ENCODE measurements around the gene CGB2. TPM values are rescaled to one million over a fixed set of nuclear protein-coding genes. Genes with fewer than 3 reads are reported as not detected.
"Not testable (repeated sequence)": the region's sequence is repeated elsewhere in the genome, so short reads cannot be mapped to it uniquely, and the experiment has no call there.

The CGB2 gene
- polyA plus RNA-seq (ENCODE audit: insufficient read length in 4 of 4): under 1 TPM in 1 of 4 donors, not detected in 3; 0.28 TPM

GRCh38 chr19:49031642-49032301, at the start of gene CGB2:
Gene CGB2, plus strand, starts transcription at chr19:49031890. Its CDS starts 206 bp downstream, at chr19:49032096.
- DNase-seq (ENCODE audit: low read depth in 4 of 4, low spot score in 2 of 4): not testable (repeated sequence)

DNA sequence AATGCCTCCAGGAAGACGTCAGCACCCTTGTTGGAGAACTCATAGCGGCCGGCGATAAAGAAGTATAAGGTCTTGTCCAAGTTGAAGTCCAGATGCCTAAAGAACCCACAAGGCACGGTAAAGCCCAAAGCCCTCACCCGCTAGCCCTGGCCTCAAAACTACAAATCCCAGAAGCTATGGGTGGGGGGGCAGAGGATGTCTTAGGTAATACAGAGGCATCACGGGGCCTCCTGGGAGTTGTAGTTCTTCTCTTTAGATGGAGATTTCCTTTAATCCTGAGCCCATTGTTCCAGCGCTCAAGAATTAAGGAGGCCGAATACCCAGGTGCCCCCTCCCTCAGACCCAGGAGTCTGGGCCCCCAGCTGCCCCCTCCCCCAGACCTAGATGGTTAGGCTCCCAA, 49.4 kb upstream of the CGB2 start:
- DNase-seq (ENCODE audit: low read depth in 4 of 4, low spot score in 2 of 4): no peak

GRCh38 chr19:48985711-48986110, 46.0 kb upstream of the CGB2 start:
- no peak for DNase-seq (ENCODE audit: low read depth in 4 of 4, low spot score in 2 of 4)

GRCh38 chr19:48986211-48986610, 45.5 kb upstream of the CGB2 start:
- DNase-seq (ENCODE audit: low read depth in 4 of 4, low spot score in 2 of 4): no peak

GRCh38 chr19:48987323-48987722, 44.4 kb upstream of the CGB2 start:
- DNase-seq (ENCODE audit: low read depth in 4 of 4, low spot score in 2 of 4): no peak

- DNase-seq (ENCODE audit: low read depth in 4 of 4, low spot score in 2 of 4): no peak
Measured at GRCh38 chr19:48988286-48988685, 43.4 kb upstream of the CGB2 start.

DNA sequence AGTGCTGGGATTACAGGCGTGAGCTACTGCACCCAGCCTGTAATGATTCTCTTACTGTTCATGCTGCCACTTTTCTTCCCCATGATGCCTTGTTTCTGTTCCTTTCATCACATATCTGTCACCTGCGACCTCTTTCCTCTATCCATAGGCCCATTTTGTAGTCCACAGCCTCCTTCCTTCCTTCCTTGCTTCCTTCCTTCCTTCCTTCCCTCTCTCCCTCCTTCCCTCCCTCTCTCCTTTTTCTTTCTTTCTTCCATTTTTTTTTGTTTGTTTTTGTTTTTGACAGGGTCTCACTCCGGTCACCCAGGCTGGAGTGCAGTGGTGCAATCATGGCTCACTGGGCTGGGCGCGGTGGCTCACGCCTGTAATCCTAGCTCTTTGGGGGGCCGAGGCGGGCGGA, 42.8 kb upstream of the CGB2 start:
- DNase-seq (ENCODE audit: low read depth in 4 of 4, low spot score in 2 of 4): no peak

DNA sequence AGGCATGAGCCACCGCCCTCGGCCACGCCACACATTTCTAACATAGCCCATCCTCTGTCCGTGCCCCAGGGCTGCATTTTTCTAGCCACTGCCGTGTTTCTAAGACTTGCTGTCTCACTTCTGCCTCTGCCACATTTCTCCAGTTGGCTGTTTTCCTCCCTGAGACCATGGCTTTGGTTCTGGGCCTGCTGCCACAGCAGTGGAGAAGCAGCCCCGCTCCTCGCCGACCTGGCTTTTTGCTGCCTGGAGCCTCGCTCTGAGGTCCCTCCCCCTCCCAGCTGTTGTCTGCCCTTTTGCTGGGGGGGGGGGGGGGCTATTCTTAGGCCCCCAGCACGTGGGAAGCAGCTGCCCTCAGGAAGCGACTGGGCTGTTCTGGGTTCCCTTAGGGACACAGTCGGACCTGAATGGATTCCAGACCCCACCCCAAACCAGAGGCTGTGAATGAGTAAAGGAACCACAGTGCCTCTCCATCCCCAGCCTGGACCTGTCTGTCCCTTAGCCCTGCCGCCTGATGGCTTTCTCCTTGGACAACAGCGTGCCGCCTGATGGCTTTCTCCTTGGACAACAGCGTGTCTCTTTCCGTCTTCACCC, 41.9 kb upstream of the CGB2 start:
- no peak for DNase-seq (ENCODE audit: low read depth in 4 of 4, low spot score in 2 of 4)

- DNase-seq (ENCODE audit: low read depth in 4 of 4, low spot score in 2 of 4): no peak
Measured at GRCh38 chr19:48990400-48990799, 41.3 kb upstream of the CGB2 start.

GRCh38 chr19:48991011-48991609, 40.6 kb upstream of the CGB2 start:
- no peak for DNase-seq (ENCODE audit: low read depth in 4 of 4, low spot score in 2 of 4)

GRCh38 chr19:48991873-48992580, 39.7 kb upstream of the CGB2 start:
- DNase-seq (ENCODE audit: low read depth in 4 of 4, low spot score in 2 of 4): peak in 1 of 4 donors; percentile 57

- peak in 1 of 4 donors; percentile 25 for DNase-seq (ENCODE audit: low read depth in 4 of 4, low spot score in 2 of 4)
Measured at GRCh38 chr19:48992581-48993174, 39.0 kb upstream of the CGB2 start.

DNA sequence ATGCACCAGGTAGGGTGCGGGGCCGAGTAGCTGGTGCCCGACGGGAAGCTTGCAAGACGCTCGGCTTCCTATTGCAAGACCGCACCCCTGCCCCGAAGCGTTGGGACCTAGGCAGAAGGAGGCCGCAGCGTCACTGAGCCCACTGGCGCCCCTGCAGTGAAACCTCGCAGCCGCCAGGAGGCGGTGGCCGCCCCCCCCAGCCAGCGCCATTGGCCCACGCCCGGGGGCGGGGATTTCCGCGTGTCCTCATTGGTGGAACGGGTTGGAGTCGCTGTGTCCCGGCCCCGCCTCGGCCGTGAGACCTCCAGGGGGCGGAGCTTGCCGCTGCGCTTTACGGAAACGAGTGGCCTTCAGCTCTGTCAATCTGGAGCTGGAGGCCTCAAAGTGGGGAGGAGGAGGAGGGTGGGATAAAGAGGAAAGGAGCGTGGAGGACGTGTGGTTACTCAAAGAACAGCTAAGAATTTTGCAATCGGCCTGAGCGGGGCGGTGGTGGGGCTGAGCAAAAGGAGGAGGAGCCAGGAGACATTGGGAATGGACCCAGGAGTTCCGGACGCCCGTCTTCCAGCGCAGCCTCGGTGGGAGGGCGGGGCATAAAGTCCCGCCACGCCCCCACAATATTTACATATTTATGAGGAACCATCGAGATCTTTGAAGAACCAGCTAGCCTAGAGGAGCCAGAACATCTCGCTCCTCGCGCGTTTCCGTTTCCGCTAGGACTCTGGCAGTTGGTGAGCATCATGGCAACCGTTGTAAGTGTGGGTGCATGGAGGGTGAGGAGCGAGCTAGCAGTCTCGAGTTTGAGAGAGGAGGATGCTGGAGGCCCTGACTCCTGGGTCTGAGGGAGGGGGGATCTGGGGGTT, 38.3 kb upstream of the CGB2 start, which contains the start of the genes GYS1 and RUVBL2:
GYS1 (minus strand) TSS at position 135 of the 860 bp plus-strand sequence. CDS start 197 bp downstream, outside the sequence.
RUVBL2 (plus strand) TSS at position 713 of the 860 bp plus-strand sequence; CDS start at position 738, 25 bp downstream.
- DNase-seq (ENCODE audit: low read depth in 4 of 4, low spot score in 2 of 4): peak; percentile 97 to 99 (median 99)

DNA sequence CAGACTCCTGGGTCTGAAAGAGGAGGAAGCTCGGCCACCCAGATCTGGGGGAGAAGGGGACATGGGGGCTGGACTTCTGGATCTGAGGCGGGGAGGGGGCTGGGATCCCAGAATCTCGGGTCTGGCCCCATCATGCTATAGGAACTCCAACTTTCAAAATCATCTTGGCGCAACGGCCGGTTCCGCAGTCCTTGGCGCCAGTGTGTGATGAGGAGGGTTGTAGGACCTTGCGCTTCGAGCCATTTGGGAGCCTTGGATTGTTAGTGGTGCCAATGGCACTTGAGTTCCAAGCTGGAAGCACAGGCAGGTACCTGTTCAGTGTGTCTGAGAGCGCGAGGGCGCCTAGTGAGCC, 37.7 kb upstream of the CGB2 start:
- DNase-seq (ENCODE audit: low read depth in 4 of 4, low spot score in 2 of 4): no peak

- DNase-seq (ENCODE audit: low read depth in 4 of 4, low spot score in 2 of 4): no peak
Measured at GRCh38 chr19:48997972-48998371, 33.7 kb upstream of the CGB2 start.

DNA sequence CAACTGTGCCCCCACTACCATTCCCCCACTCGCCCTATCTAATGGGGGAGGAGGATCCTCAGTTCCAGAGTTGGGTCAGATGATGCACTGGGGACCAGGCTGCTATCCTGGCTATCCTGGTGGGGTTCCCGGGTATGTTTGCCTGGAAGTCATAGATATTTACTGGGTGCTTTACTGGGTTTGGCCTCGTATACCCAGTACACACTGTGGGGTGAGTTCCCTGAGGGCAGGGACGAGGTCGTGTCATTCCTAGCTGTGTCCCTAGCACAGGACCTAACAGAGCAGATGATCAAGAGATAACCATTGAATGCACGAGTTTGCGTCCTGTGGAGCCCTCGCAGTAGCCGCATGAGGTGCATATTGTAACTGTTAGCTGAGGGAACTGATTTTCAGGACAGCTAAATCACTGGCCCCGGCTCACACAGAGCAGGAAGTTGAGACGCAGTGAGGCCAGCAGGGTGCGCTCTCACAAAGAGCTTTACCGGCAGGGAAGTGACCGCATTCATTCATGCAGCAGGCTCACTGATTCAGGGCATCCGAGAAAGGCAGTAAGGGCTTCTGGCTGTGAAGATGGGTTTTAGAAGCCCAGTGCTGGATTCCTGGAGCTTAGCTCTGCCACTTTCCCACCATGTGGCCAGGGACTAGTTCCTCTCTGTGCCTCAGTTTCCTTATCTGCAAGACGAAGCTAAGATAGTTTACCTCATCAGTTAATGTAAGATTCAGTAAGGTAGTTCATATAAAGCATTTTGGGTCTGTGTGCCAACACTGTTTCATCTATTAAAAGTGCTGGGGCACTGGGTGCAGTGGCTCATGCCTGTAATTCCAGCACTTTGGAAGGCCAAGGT, 32.0 kb upstream of the CGB2 start:
- no peak for DNase-seq (ENCODE audit: low read depth in 4 of 4, low spot score in 2 of 4)

- DNase-seq (ENCODE audit: low read depth in 4 of 4, low spot score in 2 of 4): no peak
Measured at GRCh38 chr19:49004133-49004532, 27.6 kb upstream of the CGB2 start.

DNA sequence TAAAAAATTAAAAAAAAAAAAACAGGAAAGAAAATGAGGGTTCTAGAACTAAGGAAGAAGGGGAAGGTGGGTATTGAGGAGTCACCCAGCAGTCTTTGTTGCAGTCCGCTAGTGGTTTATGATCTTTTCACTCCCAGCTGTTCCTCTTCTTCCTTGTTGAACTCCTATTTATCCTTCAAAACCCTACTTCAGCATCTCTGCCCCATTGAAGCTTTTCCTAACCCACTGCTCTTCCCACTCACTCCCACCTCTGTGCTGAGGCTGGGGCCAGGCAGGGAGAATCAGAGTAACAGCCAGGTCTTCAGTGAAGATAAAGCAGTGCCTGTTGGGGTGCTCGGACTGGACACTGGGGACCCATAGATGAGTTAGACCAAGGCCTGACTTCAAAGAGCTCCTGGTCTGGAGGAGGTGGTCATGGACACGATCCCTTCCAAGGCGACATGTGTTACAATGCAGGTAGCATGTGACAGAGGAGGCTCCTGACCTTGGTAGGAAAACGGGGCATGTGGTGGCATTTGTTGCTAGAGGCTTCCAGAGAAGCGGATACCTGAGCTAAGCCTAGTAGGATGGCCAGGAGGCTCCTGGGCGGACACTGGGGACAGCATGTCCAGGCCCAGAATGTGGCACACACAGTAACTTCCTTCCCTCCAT, 26.6 kb upstream of the CGB2 start:
- DNase-seq (ENCODE audit: low read depth in 4 of 4, low spot score in 2 of 4): no peak
